ENCODE results near the gene FAM50A.

GRCh38 chrX:154433605-154434004 is 10.3 kb upstream of the FAM50A start:
- TF ChIP-seq POLR2A (IDR thresholded peaks at IDR 0.05; ENCODE audit: low read length) (no peak), GATA1 (IDR thresholded peaks at IDR 0.05; ENCODE audit: low read depth, low read length) (no peak)
